Activated CD4-positive, alpha-beta T cell treated with anti-CD3 and anti-CD28 coated beads for 24 hours (primary cell): ENCODE results near the gene ZEB2.

Experiments used
- DNase-seq, 2 donors: peaks; one replicate each; pipeline ENCODE4 v3.0.0-alpha.2; 2020; ENCODE audit warnings: low read depth in 2 of 2

ZEB2 gene

GRCh38 chr2:144452169-144452988 lies 67.5 kb downstream of the ZEB2 start:
- DNase-seq: no peak

- no peak for DNase-seq
These were observed 68.5 kb downstream of the ZEB2 start for GRCh38 chr2:144451443-144451842.

GRCh38 chr2:144449028-144449406 lies 70.9 kb downstream of the ZEB2 start:
- DNase-seq: no peak

GRCh38 chr2:144448389-144449027 lies 71.4 kb downstream of the ZEB2 start:
- DNase-seq: no peak

DNA sequence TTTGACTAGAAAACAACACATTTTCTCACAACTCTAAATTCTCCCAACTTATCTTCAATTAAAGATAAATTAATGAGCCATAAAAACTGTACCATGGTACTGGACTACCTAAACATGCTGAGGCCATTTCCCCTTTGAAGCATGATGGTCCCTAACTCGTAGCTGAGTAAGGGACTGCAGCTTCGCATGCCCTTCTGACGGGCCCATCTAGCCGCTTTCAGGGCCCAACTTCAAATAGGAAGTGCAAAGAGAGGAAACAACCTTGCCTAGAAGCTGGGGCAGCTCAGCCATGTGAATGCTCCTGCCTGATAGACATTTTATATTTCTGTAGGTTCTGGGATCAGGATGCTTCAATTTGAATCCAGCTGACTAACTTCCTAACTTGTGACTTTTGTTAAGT lies 72.4 kb downstream of the ZEB2 start:
- DNase-seq: no peak

GRCh38 chr2:144446136-144446535 lies 73.8 kb downstream of the ZEB2 start:
- DNase-seq: no peak

DNA sequence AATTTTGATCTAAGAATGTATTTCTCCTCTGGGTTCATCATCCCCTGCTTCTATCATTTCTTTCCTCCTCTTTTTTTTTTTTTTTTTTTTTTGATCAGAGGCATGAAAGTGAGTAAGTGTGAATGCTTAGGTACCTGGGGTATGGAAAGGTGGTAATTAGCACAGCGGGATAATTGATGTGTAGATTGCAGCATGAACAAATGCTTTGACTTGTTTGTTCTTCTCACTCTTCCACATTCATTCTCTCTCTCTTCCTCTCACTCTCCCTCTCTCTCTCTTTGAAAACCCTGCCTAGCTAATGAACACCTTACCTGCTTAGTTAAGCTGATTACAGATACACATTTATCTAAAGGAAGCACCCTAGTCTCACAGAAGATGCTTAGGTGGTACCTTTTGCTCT lies 74.7 kb downstream of the ZEB2 start:
- DNase-seq: no peak

DNA sequence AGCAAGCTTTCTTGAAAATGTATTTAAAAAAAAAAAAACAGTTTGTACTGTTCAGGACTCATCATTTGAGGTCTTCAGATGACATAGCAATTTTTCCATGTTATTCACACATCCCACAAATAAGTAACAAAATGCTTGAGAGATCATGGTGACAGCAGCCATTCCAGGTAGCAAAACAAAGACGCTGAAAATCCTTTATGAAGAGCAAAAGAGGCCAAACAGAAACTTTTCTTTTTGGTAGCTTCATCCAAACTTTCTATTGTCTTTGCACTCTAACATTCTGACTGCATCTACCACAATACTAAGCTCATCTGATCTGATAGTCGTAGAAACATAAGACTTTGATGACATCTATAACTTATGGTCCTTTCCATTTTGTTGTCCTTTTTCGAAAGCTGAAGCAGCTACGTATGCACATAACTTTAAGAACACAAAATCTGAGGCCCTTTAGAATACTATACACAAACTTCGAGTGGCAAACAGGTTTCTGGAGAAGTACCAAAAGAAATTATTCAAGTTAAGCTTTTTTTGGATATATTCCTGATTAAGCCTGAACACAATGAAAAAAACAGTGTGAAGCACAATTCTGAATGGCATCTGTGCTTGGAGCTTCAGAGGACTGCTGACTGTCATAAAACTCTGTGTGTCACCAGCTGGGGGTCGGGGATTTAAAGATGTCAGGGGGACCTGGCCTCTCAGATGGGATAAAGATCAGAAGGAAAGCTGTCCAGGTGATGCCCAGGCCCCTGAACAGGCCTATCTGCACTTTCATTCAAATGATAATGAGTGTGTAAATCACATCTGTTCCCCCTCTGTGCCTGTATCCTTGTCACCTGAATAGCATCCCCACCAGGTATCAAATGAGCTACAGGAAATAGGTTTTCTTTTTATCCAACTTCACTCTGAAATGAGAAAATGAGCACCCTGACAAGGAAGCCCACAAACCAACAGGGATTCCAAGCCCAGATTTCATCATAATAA lies 75.8 kb downstream of the ZEB2 start:
- DNase-seq: no peak

GRCh38 chr2:144441711-144442141 lies 78.2 kb downstream of the ZEB2 start:
- DNase-seq: no peak

DNA sequence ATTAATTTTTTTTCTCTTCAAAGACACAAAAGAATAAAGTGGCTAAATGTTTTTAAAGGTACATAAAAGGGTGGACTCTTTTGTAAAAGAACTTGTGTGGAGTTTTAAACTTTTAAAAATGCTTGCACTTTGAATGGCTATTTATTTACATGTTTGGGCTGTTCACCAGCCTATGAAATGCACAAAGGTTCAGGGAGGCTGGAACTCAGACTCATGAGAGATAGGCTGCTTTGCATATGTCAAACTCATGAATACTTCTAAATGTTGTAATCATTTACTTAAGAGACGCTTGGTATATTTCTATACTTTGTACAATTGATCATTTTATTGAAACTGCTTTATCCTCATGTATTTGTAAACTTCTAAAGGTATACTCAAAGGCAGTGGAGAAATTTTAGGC lies 79.9 kb downstream of the ZEB2 start:
- DNase-seq: no peak

DNA sequence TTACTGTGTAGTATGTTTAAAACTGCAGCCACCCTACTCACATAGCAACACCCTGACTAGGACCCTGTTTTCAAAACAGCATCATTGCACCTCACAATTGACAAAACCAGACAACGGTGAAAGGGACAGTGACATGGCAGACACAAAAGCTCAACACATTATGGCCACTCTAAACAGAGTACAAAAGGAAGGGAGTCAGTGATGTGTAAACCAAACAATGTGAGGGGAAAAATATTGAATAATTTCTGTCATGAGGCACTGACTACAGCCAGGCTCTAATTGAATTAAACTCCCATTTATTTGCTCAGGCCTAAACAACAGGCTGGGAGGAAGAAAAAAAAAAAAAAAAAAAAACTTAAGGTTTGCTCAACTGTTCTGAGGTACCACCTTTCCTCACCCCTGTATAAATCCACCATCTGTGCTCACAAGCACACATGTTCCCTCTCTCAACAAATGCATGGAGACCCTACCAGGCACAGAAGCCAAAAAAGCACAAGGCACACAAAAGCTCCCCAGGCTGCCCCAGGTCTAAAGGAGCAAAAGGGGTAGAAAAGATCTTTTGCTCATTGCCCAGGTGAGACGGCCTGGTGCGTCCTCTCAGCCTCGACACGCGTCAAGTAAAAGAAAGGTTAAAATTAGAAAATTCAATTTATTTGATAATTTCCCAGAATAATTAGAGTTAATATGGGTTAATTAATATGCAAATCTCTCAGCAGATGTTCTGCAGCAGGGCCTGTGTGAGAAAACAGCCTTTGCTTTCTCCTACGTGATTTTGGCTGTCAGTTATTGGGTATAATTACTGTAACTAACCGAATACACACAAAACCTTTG lies 80.9 kb downstream of the ZEB2 start:
- no peak for DNase-seq

GRCh38 chr2:144437636-144438035 lies 82.3 kb downstream of the ZEB2 start:
- no peak for DNase-seq

DNA sequence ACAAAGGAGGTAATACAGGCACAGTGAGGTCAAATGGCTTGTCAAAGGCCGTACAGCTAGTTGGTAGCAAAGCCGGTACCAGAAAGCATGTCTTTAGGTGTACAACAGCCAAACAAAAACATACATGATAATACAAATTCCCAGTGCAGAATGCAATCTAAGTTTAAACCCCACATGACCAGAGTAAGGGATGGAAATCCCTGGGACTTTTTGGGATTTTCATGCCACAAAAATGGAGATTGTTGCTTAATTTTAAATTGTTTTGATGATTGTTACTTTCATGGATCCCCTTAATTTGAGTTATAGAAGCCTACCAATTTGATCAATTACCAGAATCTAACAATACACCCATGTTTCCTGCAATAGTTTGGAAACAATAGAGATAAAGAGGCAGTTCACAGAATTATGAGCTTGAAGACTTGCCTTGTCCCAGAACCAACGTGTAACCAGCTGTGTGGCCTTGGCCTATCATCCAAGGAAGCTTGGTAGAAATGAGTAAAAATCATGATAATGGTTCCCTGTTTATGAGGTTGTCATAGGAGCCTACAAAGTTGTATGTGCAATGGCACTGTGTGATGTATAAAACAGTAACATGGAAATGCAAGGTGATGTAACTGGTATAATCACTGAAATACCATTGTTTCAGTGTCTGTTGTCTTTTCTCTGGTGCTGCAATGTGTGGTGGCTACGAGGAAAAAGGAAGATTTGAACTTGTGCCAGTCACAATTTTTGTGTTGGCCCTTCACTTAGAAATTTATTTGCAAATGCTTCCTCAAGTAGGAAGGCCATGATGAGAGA lies 85.3 kb downstream of the ZEB2 start:
- no peak for DNase-seq

- no peak for DNase-seq
These were observed 87.0 kb downstream of the ZEB2 start for GRCh38 chr2:144432921-144433320.

- DNase-seq: no peak
These were observed 87.9 kb downstream of the ZEB2 start for GRCh38 chr2:144431998-144432397.

DNA sequence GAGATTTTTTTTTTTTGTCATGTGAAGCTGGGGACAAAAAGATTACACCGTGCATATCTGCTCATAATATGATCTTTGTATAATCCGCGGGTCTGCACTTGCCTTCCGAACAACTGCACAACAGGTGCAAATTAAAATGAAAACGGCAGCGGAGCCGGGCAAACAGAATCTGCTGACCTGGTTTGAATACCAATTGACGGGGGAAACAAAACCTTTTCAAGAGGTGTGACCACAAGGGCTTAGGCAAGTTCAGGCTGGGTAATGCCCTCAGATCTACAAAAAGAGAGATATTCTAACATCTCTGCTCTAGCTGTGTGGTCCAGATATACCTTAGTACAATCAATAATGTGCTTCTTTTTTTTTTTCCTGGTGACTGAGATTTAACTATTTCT lies 88.5 kb downstream of the ZEB2 start:
- DNase-seq: no peak

- DNase-seq: no peak
These were observed 89.1 kb downstream of the ZEB2 start for GRCh38 chr2:144430722-144431391.

GRCh38 chr2:144429396-144430112 lies 90.4 kb downstream of the ZEB2 start:
- no peak for DNase-seq

GRCh38 chr2:144426981-144427479 lies 92.9 kb downstream of the ZEB2 start:
- no peak for DNase-seq
